Brain microvascular endothelial cell (primary cell): Measurements from ENCODE around the gene VDR.

ENCODE experiments used
- DNase-seq: peaks from one replicate; pipeline ENCODE4 v3.0.0-alpha.2; 2020
- H3K27ac ChIP-seq: fragments of 250-450 bp; sonication (Bioruptor Pico); 2 replicates; pipeline ENCODE4 v1.5.1; 2020; ENCODE audit warnings: mild to moderate bottlenecking, moderate library complexity
- H3K27me3 ChIP-seq: fragments of 250-450 bp; sonication (Bioruptor Pico); replicated peaks from 2 replicates; pipeline ENCODE4 v1.5.1; 2020; ENCODE audit warnings: mild to moderate bottlenecking
- H3K36me3 ChIP-seq: fragments of 250-450 bp; sonication (Bioruptor Pico); replicated peaks from 2 replicates; pipeline ENCODE4 v1.5.1; 2020; ENCODE audit warnings: mild to moderate bottlenecking
- H3K4me3 ChIP-seq: 2 replicates; pipeline ENCODE4 v1.5.1; 2011; ENCODE audit warnings: low read depth, mild to moderate bottlenecking, control low read depth, low read length, moderate library complexity
- in situ Hi-C: cut with HindIII; loops from 2 replicates; pipeline ENCODE4 v1.10.0; 2017; ENCODE audit warnings: low sequenced_read_pairs, low pct_ligation_motif_present
- TF ChIP-seq, protein P1 (sequence below): IDR thresholded peaks from 2 replicates; pipeline ENCODE4 v1.5.1; 2011; ENCODE audit warnings: low read depth, mild to moderate bottlenecking, moderate library complexity, low read length, control low read depth, inconsistent platforms; ENCODE audit errors: missing control alignments

Gene VDR

DNA sequence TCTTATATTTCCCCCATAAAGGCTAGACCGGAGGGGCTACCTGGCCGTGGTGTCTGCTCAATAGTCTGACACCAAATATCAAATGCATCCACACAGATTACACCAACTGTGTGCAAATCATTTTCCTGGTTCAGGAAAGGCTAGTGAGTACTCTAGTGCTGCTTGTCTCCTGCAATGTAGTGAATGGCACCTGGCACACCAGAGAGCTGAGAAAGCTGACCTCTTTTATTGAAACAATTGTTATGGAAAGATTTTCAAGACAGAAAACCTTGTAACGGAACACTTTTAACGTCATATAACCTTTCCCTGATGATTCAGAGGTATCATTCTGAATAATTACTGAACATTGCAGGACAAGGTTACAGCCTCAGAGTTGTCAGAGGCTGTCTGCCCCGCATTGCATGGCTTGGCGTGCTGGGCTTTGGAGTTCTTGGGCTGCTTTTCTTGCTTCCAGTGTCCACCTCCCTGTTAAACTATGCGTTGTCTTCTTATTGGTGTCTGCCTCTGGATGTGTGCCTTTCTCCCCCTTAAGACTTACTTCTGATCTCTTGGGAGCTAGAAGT is 44.4 kb downstream of the VDR start:
- Histone ChIP-seq H3K27ac (no peak overlapping the region), H3K27me3 (no peaks in the 10 kb centered on the region), H3K36me3 (peaks cover 12% of the 10 kb centered on the region), H3K4me3 (no peak overlapping the region)
- in situ Hi-C loops = no loop called here
- TF ChIP-seq, protein P1, sequence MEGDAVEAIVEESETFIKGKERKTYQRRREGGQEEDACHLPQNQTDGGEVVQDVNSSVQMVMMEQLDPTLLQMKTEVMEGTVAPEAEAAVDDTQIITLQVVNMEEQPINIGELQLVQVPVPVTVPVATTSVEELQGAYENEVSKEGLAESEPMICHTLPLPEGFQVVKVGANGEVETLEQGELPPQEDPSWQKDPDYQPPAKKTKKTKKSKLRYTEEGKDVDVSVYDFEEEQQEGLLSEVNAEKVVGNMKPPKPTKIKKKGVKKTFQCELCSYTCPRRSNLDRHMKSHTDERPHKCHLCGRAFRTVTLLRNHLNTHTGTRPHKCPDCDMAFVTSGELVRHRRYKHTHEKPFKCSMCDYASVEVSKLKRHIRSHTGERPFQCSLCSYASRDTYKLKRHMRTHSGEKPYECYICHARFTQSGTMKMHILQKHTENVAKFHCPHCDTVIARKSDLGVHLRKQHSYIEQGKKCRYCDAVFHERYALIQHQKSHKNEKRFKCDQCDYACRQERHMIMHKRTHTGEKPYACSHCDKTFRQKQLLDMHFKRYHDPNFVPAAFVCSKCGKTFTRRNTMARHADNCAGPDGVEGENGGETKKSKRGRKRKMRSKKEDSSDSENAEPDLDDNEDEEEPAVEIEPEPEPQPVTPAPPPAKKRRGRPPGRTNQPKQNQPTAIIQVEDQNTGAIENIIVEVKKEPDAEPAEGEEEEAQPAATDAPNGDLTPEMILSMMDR = no peak
- no peak for DNase-seq

DNA sequence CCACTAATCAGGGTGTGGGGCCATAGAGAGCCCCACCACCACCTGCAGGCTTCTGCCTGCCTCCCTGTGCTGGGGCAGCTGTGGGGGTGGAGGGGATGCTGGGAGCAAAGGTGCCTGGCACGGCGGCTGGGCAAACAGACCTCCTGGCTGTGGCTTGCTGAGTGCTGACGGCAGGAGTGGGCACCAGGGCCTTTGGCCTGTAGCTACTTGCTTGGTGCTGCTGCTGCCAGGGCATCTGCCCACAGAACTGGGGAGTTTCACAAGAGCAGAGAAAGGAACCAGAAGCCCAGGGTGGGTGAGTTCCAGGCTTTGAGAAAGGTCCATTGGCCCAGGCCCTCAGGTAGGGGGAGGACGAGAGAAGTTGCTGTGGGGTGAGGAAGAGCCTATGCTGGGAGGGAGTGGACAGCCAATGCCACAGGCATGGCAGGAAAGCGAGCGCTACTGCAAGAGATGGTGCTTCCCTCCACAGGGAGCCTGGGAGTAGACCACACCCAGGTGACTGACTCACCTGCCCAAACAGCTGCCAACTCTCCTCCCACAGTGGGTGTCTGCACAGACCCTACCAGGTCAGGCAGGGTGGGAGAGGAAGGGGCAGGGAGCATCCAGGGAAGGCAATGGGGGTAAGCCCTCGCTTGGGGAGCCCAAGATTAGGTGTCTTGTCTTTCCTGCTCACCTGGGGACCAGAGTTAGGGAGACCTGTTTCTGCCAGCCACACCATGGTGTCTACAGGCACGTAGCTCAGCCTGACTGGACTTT is 46.1 kb downstream of the VDR start:
- H3K27ac ChIP-seq = no peak overlapping the region

DNA sequence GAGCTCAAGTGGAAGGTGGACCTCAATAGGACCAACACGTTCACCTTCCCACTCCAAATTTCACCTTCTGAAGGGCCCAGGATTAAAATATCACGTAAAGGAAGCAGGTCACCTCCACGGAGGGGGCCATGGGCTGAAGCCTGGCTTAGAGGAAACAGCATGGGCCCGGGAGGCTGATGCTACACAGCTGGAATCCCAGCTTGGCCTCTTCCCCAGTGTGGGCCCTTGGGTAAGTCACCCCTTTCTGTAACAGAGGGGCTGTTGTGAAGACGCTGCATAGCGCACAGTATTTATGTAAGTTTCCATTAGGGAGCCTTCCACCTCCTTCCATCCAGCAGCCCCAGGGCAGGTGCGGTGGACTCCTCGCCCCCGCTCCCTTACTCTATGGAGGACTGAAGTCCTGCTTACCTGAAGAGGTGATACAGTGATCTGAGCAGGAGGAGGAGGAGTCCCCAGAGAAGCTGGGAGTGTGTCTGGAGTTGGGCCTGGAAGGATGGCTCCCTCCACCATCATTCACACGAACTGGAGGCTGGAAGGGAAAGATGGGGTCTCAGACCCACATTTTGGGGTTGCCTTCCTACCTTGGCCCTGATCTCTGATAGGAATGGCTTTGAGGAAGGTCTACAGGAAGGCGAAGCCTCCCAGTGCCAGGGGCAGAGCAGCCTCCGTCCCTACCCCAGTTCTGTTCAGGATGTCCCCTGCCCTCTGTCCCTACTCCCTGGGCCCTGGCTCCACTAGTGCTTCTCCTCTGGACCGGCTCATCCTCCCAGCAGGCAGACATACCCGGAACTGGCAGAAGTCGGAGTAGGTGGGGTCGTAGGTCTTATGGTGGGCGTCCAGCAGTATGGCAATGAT is 47.8 kb downstream of the VDR start:
- H3K27me3 ChIP-seq = no peaks in the 10 kb centered on the region
- H3K36me3 ChIP-seq = peaks cover 13% of the 10 kb centered on the region
- H3K4me3 ChIP-seq = no peak overlapping the region
- H3K27ac ChIP-seq = no peak overlapping the region
- in situ Hi-C loops = no loop called here
- TF ChIP-seq, protein P1 = no peak
- no peak for DNase-seq

More for the DNA sequence above, 46.1 kb downstream of the VDR start:
- in situ Hi-C loops = no loop called here
- no peak for DNase-seq
- Histone ChIP-seq H3K27me3 (no peaks in the 10 kb centered on the region), H3K4me3 (no peak overlapping the region), H3K36me3 (peaks cover 11% of the 10 kb centered on the region)
- TF ChIP-seq, protein P1 = no peak

DNA sequence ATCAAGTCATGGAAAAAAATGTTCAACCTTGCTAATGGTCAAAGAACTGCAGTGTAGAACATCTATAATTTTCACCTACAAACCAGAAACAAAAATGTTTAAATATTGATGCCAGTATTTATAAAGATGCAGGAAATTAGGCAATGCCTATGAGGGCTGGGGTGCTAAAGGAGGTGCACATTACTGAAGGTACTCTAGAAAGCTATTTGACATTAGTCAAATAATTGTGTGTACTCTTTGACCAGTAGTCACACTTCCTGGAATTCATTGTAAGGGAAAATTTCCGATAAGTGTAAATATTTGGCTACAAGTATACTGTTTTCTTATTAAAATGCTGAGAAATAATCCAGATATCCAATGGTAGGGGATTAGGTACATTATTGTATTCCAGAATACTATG is 48.7 kb downstream of the VDR start:
- no peak for DNase-seq
- TF ChIP-seq, protein P1 = no peak
- Histone ChIP-seq H3K4me3 (no peak overlapping the region), H3K27ac (no peak overlapping the region), H3K36me3 (peaks cover 15% of the 10 kb centered on the region), H3K27me3 (no peaks in the 10 kb centered on the region)
- in situ Hi-C loops = no loop called here

DNA sequence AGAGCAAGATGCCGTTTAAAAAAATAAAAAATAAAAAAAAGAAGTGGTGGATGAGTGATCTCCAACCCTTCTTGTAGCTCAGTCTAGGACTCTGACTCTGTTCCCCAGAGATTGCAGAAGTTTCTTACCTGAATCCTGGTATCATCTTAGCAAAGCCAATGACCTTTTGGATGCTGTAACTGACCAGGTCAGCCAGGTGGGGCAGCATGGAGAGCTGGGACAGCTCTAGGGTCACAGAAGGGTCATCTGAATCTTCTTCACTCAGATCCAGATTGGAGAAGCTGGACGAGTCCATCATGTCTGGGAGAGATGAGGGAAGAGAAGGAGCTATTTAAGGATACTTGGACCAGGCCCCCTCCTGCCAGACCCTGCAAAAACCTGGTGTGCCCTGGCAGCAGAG is 49.3 kb downstream of the VDR start:
- TF ChIP-seq, protein P1 = no peak
- no peak for DNase-seq
- peaks cover 13% of the 10 kb centered on the region for H3K36me3 ChIP-seq
- no peak overlapping the region for H3K4me3 ChIP-seq
- H3K27me3 ChIP-seq = no peaks in the 10 kb centered on the region
- H3K27ac ChIP-seq = no peak overlapping the region
- in situ Hi-C loops = no loop called here
